ENCODE measurements around the gene DDN.

GRCh38 chr12:48980953-48981756 lies 18.0 kb downstream of the DDN start:
- TF ChIP-seq, protein P1, sequence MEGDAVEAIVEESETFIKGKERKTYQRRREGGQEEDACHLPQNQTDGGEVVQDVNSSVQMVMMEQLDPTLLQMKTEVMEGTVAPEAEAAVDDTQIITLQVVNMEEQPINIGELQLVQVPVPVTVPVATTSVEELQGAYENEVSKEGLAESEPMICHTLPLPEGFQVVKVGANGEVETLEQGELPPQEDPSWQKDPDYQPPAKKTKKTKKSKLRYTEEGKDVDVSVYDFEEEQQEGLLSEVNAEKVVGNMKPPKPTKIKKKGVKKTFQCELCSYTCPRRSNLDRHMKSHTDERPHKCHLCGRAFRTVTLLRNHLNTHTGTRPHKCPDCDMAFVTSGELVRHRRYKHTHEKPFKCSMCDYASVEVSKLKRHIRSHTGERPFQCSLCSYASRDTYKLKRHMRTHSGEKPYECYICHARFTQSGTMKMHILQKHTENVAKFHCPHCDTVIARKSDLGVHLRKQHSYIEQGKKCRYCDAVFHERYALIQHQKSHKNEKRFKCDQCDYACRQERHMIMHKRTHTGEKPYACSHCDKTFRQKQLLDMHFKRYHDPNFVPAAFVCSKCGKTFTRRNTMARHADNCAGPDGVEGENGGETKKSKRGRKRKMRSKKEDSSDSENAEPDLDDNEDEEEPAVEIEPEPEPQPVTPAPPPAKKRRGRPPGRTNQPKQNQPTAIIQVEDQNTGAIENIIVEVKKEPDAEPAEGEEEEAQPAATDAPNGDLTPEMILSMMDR (IDR thresholded peaks at IDR 0.05), result peak in 2 of 6 experiments; percentile 1 to 3
- no peak for TF ChIP-seq POLR2A (IDR thresholded peaks at IDR 0.05)

All from Peyer's patch (tissue), 4 donors.